ENCODE measurements around the gene LRBA. TPM values are rescaled to one million over a fixed set of nuclear protein-coding genes. Genes with fewer than 3 reads are reported as not detected.

LRBA gene
- total and polyA plus RNA-seq, 8 donors: 7.3 to 156 (median 73.9) TPM

DNA sequence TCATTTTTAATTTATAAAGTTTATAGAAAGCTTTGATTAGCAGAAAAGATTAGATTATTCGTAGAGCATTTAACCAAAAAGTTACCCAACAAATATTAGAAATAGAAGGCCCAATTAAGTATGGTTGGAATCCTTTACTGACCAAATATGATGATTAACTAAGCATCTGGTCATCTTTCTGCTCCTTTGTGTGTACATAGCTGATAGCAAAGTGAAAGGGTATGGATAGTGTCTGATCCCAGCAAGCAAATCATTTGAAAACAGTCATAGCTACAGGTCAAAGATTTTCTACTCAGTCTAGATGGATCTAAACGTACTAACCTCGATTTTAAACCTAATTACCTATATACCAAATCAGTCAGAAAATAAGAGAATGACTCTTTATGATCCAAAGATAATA, 440.4 kb downstream of the LRBA start:
- peaks cover 0 to 2% (median 0%) of the 10 kb centered on the region in 4 donors for H3K9me3 ChIP-seq
- peaks cover 0 to under 1% (median 0%) of the 10 kb centered on the region in 4 donors for H3K36me3 ChIP-seq
- no peak overlapping the region for H3K27ac ChIP-seq
- intact Hi-C loops (cut with DNase I; ENCODE audit: low total_unique reads): no loop called here
- H3K4me3 ChIP-seq: no peak overlapping the region
- H3K4me1 ChIP-seq: peaks cover 0 to 21% (median 6%) of the 10 kb centered on the region in 4 donors
- TF ChIP-seq EP300 (IDR thresholded peaks at IDR 0.05): no peak
- TF ChIP-seq, protein P1, sequence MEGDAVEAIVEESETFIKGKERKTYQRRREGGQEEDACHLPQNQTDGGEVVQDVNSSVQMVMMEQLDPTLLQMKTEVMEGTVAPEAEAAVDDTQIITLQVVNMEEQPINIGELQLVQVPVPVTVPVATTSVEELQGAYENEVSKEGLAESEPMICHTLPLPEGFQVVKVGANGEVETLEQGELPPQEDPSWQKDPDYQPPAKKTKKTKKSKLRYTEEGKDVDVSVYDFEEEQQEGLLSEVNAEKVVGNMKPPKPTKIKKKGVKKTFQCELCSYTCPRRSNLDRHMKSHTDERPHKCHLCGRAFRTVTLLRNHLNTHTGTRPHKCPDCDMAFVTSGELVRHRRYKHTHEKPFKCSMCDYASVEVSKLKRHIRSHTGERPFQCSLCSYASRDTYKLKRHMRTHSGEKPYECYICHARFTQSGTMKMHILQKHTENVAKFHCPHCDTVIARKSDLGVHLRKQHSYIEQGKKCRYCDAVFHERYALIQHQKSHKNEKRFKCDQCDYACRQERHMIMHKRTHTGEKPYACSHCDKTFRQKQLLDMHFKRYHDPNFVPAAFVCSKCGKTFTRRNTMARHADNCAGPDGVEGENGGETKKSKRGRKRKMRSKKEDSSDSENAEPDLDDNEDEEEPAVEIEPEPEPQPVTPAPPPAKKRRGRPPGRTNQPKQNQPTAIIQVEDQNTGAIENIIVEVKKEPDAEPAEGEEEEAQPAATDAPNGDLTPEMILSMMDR (IDR thresholded peaks at IDR 0.05): no peak
- TF ChIP-seq POLR2A (IDR thresholded peaks at IDR 0.05): no peak
- no peak for TF ChIP-seq POLR2AphosphoS5 (IDR thresholded peaks at IDR 0.05)
- no peaks in the 10 kb centered on the region for H3K27me3 ChIP-seq
- DNase-seq: no peak
- WGBS, 5 donors: 85 to 95% (median 93%) methylated on average over 3 of the region's 3 CpGs

DNA sequence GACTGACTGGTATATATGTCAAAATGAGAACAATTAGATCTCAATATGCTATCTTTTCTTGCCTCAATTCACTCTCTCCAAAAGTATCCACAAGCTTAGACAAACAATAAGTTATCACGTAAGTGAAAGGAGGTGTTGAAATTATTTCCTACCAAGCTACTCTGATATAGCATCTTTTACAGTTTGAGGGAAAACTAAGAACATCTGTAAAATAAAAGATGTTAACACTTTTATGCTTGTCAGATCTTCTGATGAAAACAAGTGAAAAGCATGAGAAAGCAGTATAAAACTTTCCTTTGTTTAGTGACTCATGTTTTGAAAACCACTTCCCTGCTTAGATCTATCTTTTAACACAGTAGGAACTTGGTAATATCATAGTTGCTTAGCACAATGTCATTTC, 441.6 kb downstream of the LRBA start:
- intact Hi-C loops (cut with DNase I; ENCODE audit: low total_unique reads): no loop called here
- no peak overlapping the region for H3K4me3 ChIP-seq
- H3K27ac ChIP-seq: no peak overlapping the region
- TF ChIP-seq POLR2AphosphoS5 (IDR thresholded peaks at IDR 0.05) (no peak), EP300 (IDR thresholded peaks at IDR 0.05) (no peak), POLR2A (IDR thresholded peaks at IDR 0.05) (no peak)
- TF ChIP-seq, protein P1 (IDR thresholded peaks at IDR 0.05): no peak
- 75 to 90% (median 77%) methylated on average over 1 of the region's 1 CpG for WGBS, 5 donors
- H3K36me3 ChIP-seq: no peaks in the 10 kb centered on the region
- no peak for DNase-seq
- peaks cover 0 to 11% (median 4%) of the 10 kb centered on the region in 4 donors for H3K4me1 ChIP-seq
- no peaks in the 10 kb centered on the region for H3K9me3 ChIP-seq
- no peaks in the 10 kb centered on the region for H3K27me3 ChIP-seq

DNA sequence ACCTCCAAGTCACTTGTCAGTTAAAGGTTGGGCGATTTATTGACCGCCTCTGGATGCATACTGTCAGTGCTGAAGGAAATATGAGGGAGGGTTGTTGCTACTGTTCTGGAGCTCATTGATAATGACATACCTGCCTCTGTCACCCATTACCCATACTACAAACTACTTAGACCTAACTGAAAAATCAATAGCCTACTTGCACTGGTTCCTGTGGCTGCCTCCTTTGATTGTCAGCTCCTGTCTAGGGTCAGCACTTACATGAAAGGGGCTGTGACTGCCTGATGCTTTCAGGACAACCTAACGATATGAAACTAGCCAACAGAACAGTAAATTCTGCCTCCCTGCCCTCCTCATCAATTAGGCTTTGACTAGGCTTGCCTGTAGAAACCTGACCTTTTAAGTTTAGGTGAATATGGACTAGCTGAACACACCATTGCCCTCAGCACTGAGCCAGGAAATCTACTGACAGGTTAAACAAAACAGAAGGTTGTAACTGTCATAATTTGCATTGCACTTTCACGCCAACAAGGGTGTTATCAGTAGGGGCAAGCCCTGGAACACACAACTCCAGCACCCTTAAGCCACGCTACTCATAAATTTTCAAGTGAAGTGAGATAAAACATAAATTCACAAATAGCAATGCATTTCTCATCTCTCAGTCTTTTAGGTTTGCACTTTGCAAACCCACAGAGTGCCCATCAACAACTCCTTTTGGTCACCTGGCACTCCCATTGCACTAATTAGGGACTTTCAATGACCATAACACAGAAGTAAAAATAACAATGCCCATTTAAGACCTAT, 442.2 kb downstream of the LRBA start:
- no peak for TF ChIP-seq EP300 (IDR thresholded peaks at IDR 0.05)
- no peak for TF ChIP-seq POLR2A (IDR thresholded peaks at IDR 0.05)
- TF ChIP-seq POLR2AphosphoS5 (IDR thresholded peaks at IDR 0.05): no peak
- TF ChIP-seq, protein P1 (IDR thresholded peaks at IDR 0.05): no peak
- H3K27ac ChIP-seq: no peak overlapping the region
- intact Hi-C loops (cut with DNase I; ENCODE audit: low total_unique reads): no loop called here

DNA sequence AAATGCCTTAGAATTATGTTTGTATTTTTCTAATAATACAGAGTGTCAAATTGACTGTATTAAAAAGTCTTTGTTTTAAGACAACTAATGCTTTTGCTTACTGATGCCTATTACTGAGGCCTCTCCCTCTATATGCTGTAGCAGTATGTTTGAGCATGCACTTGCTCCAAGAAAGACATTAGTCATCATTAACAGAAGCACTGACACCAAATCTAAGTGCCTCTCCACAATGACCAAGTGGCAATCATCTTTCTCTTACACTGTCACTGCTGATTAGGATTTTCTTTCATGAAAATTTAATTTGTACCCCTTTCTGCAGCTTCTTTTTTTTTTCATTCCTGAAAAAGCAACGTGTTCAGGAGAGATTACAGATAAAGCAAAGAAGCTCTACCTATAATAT, 444.2 kb downstream of the LRBA start:
- Histone ChIP-seq H3K27me3 (no peaks in the 10 kb centered on the region), H3K4me1 (peaks cover 0 to 8% (median 3%) of the 10 kb centered on the region in 4 donors), H3K36me3 (no peaks in the 10 kb centered on the region), H3K27ac (no peak overlapping the region), H3K9me3 (no peaks in the 10 kb centered on the region), H3K4me3 (no peak overlapping the region)
- 53 to 77% (median 60%) methylated on average over 1 of the region's 1 CpG for WGBS, 5 donors
- intact Hi-C loops (cut with DNase I; ENCODE audit: low total_unique reads): no loop called here
- DNase-seq: no peak
- TF ChIP-seq POLR2AphosphoS5 (IDR thresholded peaks at IDR 0.05): no peak
- no peak for TF ChIP-seq POLR2A (IDR thresholded peaks at IDR 0.05)
- no peak for TF ChIP-seq EP300 (IDR thresholded peaks at IDR 0.05)
- TF ChIP-seq, protein P1 (IDR thresholded peaks at IDR 0.05): no peak

More for the DNA sequence above, 442.2 kb downstream of the LRBA start:
- WGBS, 5 donors: 76 to 88% (median 84%) methylated on average over 5 of the region's 5 CpGs
- Histone ChIP-seq H3K36me3 (no peaks in the 10 kb centered on the region), H3K27me3 (no peaks in the 10 kb centered on the region), H3K9me3 (no peaks in the 10 kb centered on the region), H3K4me1 (peaks cover 0 to 8% (median 3%) of the 10 kb centered on the region in 4 donors), H3K4me3 (no peak overlapping the region)
- no peak for DNase-seq

Data from stomach (tissue), 9 donors.